ENCODE measurements around the gene CRISPLD2.
"Not testable (repeated sequence)": the region's sequence is repeated elsewhere in the genome, so short reads cannot be mapped to it uniquely, and the experiment has no call there.

CRISPLD2 gene

GRCh38 chr16:84927621-84928591 lies 108.1 kb downstream of the CRISPLD2 start:
- DNase-seq (ENCODE audit: low read depth in 2 of 2, low spot score in 1 of 2): no peak

GRCh38 chr16:84928679-84929420 lies 109.1 kb downstream of the CRISPLD2 start:
- DNase-seq (ENCODE audit: low read depth in 2 of 2, low spot score in 1 of 2): no peak

GRCh38 chr16:84929421-84930297 lies 109.9 kb downstream of the CRISPLD2 start:
- no peak for DNase-seq (ENCODE audit: low read depth in 2 of 2, low spot score in 1 of 2)

- DNase-seq (ENCODE audit: low read depth in 2 of 2, low spot score in 1 of 2): no peak
These were observed 110.7 kb downstream of the CRISPLD2 start for GRCh38 chr16:84930298-84931106.

GRCh38 chr16:84931107-84931494 lies 111.3 kb downstream of the CRISPLD2 start:
- no peak for DNase-seq (ENCODE audit: low read depth in 2 of 2, low spot score in 1 of 2)

GRCh38 chr16:84931506-84931905 lies 111.7 kb downstream of the CRISPLD2 start:
- no peak for DNase-seq (ENCODE audit: low read depth in 2 of 2, low spot score in 1 of 2)

GRCh38 chr16:84932681-84933080 lies 112.9 kb downstream of the CRISPLD2 start:
- no peak for DNase-seq (ENCODE audit: low read depth in 2 of 2, low spot score in 1 of 2)

- no peak for DNase-seq (ENCODE audit: low read depth in 2 of 2, low spot score in 1 of 2)
These were observed 114.2 kb downstream of the CRISPLD2 start for GRCh38 chr16:84933774-84934631.

- no peak for DNase-seq (ENCODE audit: low read depth in 2 of 2, low spot score in 1 of 2)
These were observed 117.6 kb downstream of the CRISPLD2 start for GRCh38 chr16:84937196-84938005.

- DNase-seq (ENCODE audit: low read depth in 2 of 2, low spot score in 1 of 2): not testable (repeated sequence)
These were observed 118.8 kb downstream of the CRISPLD2 start for GRCh38 chr16:84938616-84939015.

- no peak for DNase-seq (ENCODE audit: low read depth in 2 of 2, low spot score in 1 of 2)
These were observed 121.1 kb downstream of the CRISPLD2 start for GRCh38 chr16:84940670-84941551.

GRCh38 chr16:84941921-84942320 lies 122.1 kb downstream of the CRISPLD2 start:
- DNase-seq (ENCODE audit: low read depth in 2 of 2, low spot score in 1 of 2): no peak

GRCh38 chr16:84942786-84943185 lies 123.0 kb downstream of the CRISPLD2 start:
- no peak for DNase-seq (ENCODE audit: low read depth in 2 of 2, low spot score in 1 of 2)

GRCh38 chr16:84943620-84944019 lies 123.8 kb downstream of the CRISPLD2 start:
- DNase-seq (ENCODE audit: low read depth in 2 of 2, low spot score in 1 of 2): no peak

- no peak for DNase-seq (ENCODE audit: low read depth in 2 of 2, low spot score in 1 of 2)
These were observed 127.2 kb downstream of the CRISPLD2 start for GRCh38 chr16:84947022-84947421.

- DNase-seq (ENCODE audit: low read depth in 2 of 2, low spot score in 1 of 2): no peak
These were observed 128.4 kb downstream of the CRISPLD2 start for GRCh38 chr16:84947996-84948850.
